ENCODE data around the gene SOX15. TPM values are rescaled to one million over a fixed set of nuclear protein-coding genes. Genes with fewer than 3 reads are reported as not detected.

SOX15 gene
- total and polyA plus RNA-seq, 2 of the 13 experiments (the other 11 are each of a cell fraction or from before 2014, with no cell fraction given): 0.07 to 0.18 TPM

GRCh38 chr17:7553356-7553755, 36.5 kb downstream of the SOX15 start (continued):
- TF ChIP-seq ZFP91 (CRISPR knock-in tag; IDR thresholded peaks at IDR 0.05; ENCODE audit: borderline replicate concordance) (no peak), SKIL (CRISPR knock-in tag; IDR thresholded peaks at IDR 0.05; ENCODE audit: borderline replicate concordance) (no peak), ZUFSP (CRISPR knock-in tag; IDR thresholded peaks at IDR 0.05; ENCODE audit: borderline replicate concordance) (no peak), NFKB2 (CRISPR knock-in tag; IDR thresholded peaks at IDR 0.05; ENCODE audit: borderline replicate concordance) (no peak), RBAK (CRISPR knock-in tag; IDR thresholded peaks at IDR 0.05) (no peak), ARNT2 (CRISPR knock-in tag; IDR thresholded peaks at IDR 0.05; ENCODE audit: low read depth) (no peak), ZNF383 (CRISPR knock-in tag; IDR thresholded peaks at IDR 0.05; ENCODE audit: borderline replicate concordance) (no peak)
- TF ChIP-seq, protein P1, sequence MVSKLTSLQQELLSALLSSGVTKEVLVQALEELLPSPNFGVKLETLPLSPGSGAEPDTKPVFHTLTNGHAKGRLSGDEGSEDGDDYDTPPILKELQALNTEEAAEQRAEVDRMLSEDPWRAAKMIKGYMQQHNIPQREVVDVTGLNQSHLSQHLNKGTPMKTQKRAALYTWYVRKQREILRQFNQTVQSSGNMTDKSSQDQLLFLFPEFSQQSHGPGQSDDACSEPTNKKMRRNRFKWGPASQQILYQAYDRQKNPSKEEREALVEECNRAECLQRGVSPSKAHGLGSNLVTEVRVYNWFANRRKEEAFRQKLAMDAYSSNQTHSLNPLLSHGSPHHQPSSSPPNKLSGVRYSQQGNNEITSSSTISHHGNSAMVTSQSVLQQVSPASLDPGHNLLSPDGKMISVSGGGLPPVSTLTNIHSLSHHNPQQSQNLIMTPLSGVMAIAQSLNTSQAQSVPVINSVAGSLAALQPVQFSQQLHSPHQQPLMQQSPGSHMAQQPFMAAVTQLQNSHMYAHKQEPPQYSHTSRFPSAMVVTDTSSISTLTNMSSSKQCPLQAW (CRISPR knock-in tag; IDR thresholded peaks at IDR 0.05): no peak

Measured in HepG2 (cell line).